ENCODE measurements around the gene ESR2.

ESR2 gene

GRCh38 chr14:64091217-64091616 lies 203.0 kb downstream of the ESR2 start:
- no peak for TF ChIP-seq CTCF (IDR thresholded peaks at IDR 0.05; ENCODE audit: low read depth, low read length)
- H3K4me3 ChIP-seq (ENCODE audit: low read depth, low read length) = no peak overlapping the region

GRCh38 chr14:64089920-64090319 lies 204.3 kb downstream of the ESR2 start:
- H3K4me3 ChIP-seq (ENCODE audit: low read depth, low read length) = no peak overlapping the region
- no peak for TF ChIP-seq CTCF (IDR thresholded peaks at IDR 0.05; ENCODE audit: low read depth, low read length)

GRCh38 chr14:64088647-64088964 lies 205.6 kb downstream of the ESR2 start:
- TF ChIP-seq CTCF (IDR thresholded peaks at IDR 0.05; ENCODE audit: low read depth, low read length) = no peak
- no peak overlapping the region for H3K4me3 ChIP-seq (ENCODE audit: low read depth, low read length)

- TF ChIP-seq CTCF (IDR thresholded peaks at IDR 0.05; ENCODE audit: low read depth, low read length) = no peak
- H3K4me3 ChIP-seq (ENCODE audit: low read depth, low read length) = no peak overlapping the region
These were observed 211.3 kb downstream of the ESR2 start for GRCh38 chr14:64082837-64083236.

GRCh38 chr14:64081174-64081746 lies 212.9 kb downstream of the ESR2 start:
- no peak for TF ChIP-seq CTCF (IDR thresholded peaks at IDR 0.05; ENCODE audit: low read depth, low read length)

GRCh38 chr14:64080452-64080851 lies 213.7 kb downstream of the ESR2 start:
- TF ChIP-seq CTCF (IDR thresholded peaks at IDR 0.05; ENCODE audit: low read depth, low read length) = no peak
- H3K4me3 ChIP-seq (ENCODE audit: low read depth, low read length) = no peak overlapping the region

More at GRCh38 chr14:64081174-64081746, 212.9 kb downstream of the ESR2 start:
- no peak overlapping the region for H3K4me3 ChIP-seq (ENCODE audit: low read depth, low read length)

GRCh38 chr14:64075613-64076005 lies 218.6 kb downstream of the ESR2 start:
- TF ChIP-seq CTCF (IDR thresholded peaks at IDR 0.05; ENCODE audit: low read depth, low read length) = no peak
- H3K4me3 ChIP-seq (ENCODE audit: low read depth, low read length) = no peak overlapping the region

All from WI38 (cell line).